Stimulated activated CD4-positive, alpha-beta T cell treated with anti-CD3 and anti-CD28 coated beads, Interleukin-4, amount 100 ng/mL, for 24 hours (primary cell): ENCODE data around the gene APOL6.
A peak's percentile ranks its signal among the peaks of the same experiment; 100 is the strongest.
"Not testable (repeated sequence)": the region's sequence is repeated elsewhere in the genome, so short reads cannot be mapped to it uniquely, and the experiment has no call there.

ENCODE experiments used
- DNase-seq: peaks from one replicate; pipeline ENCODE4 v3.0.0-alpha.2; 2020

APOL6 gene

GRCh38 chr22:35641494-35642120, 6.6 kb upstream of the APOL6 start:
- no peak for DNase-seq

GRCh38 chr22:35642305-35642741, 5.9 kb upstream of the APOL6 start:
- no peak for DNase-seq

GRCh38 chr22:35643991-35644390, 4.3 kb upstream of the APOL6 start:
- DNase-seq = no peak

DNA sequence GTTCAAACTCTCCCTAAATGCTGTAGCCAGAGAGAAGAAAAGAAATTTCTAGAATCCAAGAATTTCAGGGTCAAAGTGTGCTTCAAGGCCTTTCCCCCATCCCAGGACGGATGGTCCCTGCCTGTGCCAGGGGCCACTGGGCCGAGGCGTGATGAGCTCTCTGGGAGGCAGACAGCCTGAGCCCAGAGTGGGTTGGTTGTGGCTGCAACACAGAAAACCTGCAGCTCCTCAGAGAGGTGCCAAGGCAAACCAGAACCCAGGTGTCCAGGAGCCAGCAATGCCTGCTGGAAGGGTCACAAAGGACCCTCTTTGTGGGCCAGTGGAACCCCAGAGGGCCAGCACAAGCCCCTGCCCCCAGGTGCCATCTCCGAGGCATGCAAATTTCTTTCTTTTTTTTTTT, 2.6 kb upstream of the APOL6 start:
- DNase-seq = no peak

DNA sequence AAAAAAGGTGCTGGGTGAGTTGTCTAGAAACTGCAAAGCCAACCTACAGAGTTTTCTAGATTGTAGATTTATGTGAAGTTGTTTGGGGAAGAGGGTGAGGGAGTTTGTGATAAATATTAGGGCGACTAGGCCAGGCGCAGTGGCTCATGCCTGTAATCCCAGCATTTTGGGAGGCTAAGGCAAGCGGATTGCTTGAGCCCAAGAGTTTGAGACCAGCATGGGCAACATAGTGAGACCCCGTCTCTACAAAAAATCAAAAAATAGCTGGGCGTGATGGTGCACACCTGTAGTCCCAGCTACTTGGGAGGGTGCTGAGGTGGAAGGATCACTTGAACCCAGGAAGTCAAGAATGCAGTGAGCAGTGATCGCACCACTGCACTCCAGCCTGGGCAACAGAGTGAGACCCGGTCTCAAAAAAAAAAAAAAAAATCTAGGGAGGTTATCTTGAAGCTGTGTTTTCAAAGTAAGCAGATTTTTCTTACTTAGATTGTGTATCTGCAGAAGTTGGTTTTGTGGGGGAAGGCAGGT, 844 bp downstream of the APOL6 start:
- no peak for DNase-seq

- DNase-seq = no peak
These were observed 1.5 kb downstream of the APOL6 start for GRCh38 chr22:35649636-35650250.

DNA sequence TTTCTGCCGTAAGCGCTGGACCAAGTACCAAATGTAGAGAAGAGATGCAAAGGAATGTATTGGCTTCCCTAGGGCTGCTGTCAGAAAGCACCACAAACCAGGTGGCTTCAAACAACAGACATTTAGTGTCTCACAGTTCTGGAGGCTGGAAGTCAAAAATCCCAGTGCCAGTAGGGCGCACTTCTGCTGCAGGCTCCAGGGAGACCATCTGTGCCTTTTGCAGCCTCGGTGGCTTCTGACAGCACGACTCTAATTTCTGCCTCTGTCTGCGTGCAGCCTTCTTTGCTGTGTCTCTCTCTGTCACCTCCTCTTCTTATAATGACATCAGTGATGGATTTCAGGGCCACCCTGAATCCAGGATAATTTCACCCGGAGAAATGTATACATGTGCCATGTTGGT, 2.8 kb downstream of the APOL6 start:
- no peak for DNase-seq

- no peak for DNase-seq
These were observed 5.6 kb downstream of the APOL6 start for GRCh38 chr22:35653824-35654223.

GRCh38 chr22:35656284-35656752, 8.1 kb downstream of the APOL6 start:
- DNase-seq = no peak

GRCh38 chr22:35657571-35658312, 9.5 kb downstream of the APOL6 start:
- no peak for DNase-seq

DNA sequence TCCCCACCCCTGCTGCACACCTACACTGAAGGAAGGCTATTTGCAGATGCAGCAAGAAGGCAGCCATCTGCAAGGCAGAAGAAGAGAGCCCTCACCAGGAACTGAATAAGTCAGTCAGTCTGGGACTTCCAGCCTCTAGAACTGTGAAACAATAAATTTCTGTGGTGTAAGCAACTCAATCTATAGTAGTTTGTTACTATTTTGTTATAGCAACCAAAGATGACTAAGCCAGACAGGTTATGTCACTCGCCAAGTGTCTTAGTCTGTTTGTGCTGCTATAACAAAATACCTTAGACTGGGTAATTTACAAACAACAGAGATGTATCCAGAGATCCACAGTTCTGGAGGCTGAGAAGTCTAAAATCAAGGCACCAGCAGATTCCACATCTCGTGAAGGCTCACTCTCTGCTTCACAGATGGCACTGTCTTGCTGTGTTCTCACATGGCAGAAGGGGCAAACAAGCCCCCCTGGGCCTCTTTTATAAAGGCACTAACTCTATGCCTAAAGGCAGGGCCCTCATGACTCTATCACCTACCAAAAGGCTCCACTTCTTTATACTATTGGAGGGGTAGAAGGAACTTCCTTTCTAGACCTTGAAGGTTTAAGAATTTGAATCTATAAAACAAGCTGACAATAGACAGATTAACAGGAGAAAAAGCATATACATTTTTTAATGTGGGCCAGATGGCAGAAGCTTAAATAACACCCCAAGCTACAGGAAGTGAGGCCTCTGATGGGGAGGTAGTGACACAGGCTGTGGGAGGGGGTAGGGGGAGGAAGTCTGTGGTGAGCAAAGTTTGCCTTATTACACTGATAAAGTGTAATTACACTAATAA, 12.3 kb downstream of the APOL6 start:
- peak; percentile 60 for DNase-seq

DNA sequence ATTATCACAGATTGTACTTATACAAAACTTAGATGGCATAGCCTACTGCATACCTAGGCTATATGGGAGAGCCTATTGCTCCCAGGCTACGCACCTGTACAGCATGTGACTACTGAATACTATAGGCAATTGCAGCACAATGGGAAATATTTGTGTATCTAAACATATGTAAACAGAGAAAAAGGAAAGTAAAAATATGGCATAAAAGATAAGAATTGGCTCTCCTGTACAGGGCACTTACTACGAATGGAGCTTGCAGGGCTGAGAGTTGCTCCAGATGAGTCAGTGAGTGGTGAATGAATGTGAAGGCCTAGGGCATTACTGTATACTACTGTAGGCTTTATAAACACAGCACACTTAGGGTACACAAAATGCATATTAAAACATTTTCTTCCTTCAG, 13.2 kb downstream of the APOL6 start:
- DNase-seq = peak; percentile 23

GRCh38 chr22:35662914-35663313, 14.7 kb downstream of the APOL6 start:
- DNase-seq = no peak

- no peak for DNase-seq
These were observed 15.1 kb downstream of the APOL6 start for GRCh38 chr22:35663371-35663770.

- no peak for DNase-seq
These were observed 16.8 kb downstream of the APOL6 start for GRCh38 chr22:35664955-35665587.

DNA sequence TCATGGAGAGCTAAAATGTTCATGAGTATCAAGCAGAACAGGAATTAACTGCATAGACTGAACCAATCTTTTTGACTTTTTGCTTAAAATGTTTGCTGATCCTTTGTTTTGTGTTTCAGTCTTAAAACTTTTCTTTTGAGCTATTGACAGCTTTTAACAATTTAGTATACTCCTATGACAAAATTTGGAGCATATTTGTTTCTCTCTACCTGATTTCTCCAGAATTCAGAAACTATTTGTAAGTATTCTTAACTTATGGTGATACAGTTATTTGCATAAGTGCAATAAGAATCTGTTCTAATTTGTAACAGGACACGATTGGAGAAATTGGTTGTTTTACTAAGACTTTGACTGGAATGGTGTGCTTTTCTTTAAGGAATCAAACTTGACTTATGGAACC, 18.5 kb downstream of the APOL6 start:
- not testable (repeated sequence) for DNase-seq

GRCh38 chr22:35674335-35674734, 26.1 kb downstream of the APOL6 start:
- DNase-seq = no peak

DNA sequence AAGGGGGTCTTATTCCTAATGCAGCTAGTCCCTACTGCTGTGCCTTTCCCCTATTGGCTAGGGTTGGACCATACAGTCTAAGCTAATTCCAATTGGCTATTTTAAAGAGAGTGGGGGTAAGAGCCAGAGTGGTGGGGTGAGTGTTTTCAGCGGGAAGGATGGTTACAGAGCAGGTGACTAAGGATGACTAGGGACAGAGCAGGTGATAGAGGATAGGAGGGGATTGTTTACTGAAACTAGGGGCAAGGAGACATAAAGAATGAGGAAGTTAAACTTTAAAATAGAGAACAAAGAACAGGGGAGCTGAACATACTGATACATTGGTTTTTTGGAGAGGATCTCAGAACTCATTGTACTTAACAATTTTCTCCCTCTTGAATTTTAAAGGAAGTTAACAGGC, 27.8 kb downstream of the APOL6 start:
- DNase-seq = not testable (repeated sequence)

- no peak for DNase-seq
These were observed 29.4 kb downstream of the APOL6 start for GRCh38 chr22:35677460-35678187.

GRCh38 chr22:35678836-35679235, 30.6 kb downstream of the APOL6 start:
- peak; percentile 19 for DNase-seq

DNA sequence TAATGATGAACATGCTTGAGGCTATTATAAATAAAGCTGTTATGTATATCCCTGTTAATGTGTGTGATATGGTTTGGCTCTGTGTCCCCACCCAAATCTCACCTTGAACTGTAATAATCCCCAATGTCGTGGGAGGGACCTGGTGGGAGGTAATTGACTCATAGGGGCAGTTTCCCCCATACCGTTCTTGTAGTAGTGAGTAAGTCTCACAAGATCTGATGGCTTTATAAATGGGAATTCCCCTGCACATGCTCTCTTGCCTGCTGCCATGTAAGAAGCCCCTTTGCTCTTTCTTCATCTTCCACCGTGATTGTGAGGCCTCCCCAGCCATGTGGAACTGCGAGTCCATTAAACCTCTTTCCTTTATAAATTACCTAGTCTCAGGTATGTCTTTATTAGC, 31.2 kb downstream of the APOL6 start:
- peak; percentile 82 for DNase-seq
